Tibial nerve (tissue), 4 donors: ENCODE measurements around the gene TULP4.

Experiments
- EP300 ChIP-seq, 2 donors: sonication (generic); formaldehyde crosslinking; IDR thresholded peaks; one replicate each; pipeline ENCODE4 v1.6.1; 2017; ENCODE audit warnings: antibody characterized with exemption in 2 of 2, mild to moderate bottlenecking in 1 of 2
- TF ChIP-seq, protein P1 (sequence below), 5 experiments: fragments of 200-600 bp in 3 of 5; fragments of 450-650 bp in 2 of 5; sonication (generic) in 3 of 5; IDR thresholded peaks; one replicate each; pipeline ENCODE4 v1.5.1; 2016 to 2019; ENCODE audit warnings: antibody characterized with exemption in 5 of 5, mild to moderate bottlenecking in 3 of 5, moderate library complexity in 2 of 5

DNA sequence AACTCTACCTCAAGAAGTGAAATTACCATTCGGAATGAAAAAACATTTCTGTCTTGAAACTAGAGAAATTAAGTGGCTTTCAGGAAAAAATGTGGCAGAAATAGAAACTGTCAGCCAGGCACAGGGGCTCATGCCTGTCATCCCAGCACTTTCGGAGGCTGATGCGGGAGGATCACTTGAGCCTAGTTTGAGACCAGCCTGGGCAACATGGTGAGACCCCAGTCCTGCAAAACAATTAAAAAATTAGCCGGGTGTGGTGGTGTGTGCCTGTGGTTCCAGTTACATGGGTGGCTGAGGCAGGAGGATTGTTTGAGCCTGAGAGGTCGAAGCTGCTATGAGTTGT lies 240.5 kb downstream of the TULP4 start:
- TF ChIP-seq, protein P1, sequence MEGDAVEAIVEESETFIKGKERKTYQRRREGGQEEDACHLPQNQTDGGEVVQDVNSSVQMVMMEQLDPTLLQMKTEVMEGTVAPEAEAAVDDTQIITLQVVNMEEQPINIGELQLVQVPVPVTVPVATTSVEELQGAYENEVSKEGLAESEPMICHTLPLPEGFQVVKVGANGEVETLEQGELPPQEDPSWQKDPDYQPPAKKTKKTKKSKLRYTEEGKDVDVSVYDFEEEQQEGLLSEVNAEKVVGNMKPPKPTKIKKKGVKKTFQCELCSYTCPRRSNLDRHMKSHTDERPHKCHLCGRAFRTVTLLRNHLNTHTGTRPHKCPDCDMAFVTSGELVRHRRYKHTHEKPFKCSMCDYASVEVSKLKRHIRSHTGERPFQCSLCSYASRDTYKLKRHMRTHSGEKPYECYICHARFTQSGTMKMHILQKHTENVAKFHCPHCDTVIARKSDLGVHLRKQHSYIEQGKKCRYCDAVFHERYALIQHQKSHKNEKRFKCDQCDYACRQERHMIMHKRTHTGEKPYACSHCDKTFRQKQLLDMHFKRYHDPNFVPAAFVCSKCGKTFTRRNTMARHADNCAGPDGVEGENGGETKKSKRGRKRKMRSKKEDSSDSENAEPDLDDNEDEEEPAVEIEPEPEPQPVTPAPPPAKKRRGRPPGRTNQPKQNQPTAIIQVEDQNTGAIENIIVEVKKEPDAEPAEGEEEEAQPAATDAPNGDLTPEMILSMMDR (IDR thresholded peaks at IDR 0.05): no peak
- TF ChIP-seq EP300 (IDR thresholded peaks at IDR 0.05): no peak
